Fibroblast of pulmonary artery (primary cell): ENCODE measurements around the gene UBE2QL1.

ENCODE experiments used
- DNase-seq: peaks from one replicate; pipeline ENCODE4 v3.0.0-alpha.2; 2010; ENCODE audit warnings: low read depth
- H3K4me3 ChIP-seq: replicated peaks from 2 replicates; pipeline ENCODE4 v1.5.1; 2011; ENCODE audit warnings: low read depth, mild to moderate bottlenecking, control low read depth, low read length, moderate library complexity
- CTCF ChIP-seq: IDR thresholded peaks from 2 replicates; pipeline ENCODE4 v1.5.1; 2011; ENCODE audit warnings: mild to moderate bottlenecking, control low read depth, low read length, inconsistent platforms; ENCODE audit errors: missing control alignments

UBE2QL1 gene

GRCh38 chr5:6405591-6405990, 43.1 kb upstream of the UBE2QL1 start:
- H3K4me3 ChIP-seq: no peak overlapping the region
- no peak for TF ChIP-seq CTCF
- no peak for DNase-seq

GRCh38 chr5:6407558-6408259, 41.0 kb upstream of the UBE2QL1 start:
- H3K4me3 ChIP-seq: no peak overlapping the region
- no peak for DNase-seq
- no peak for TF ChIP-seq CTCF

- H3K4me3 ChIP-seq: no peak overlapping the region
- no peak for DNase-seq
- no peak for TF ChIP-seq CTCF
Measured at GRCh38 chr5:6408260-6408596, 40.4 kb upstream of the UBE2QL1 start.

- no peak for TF ChIP-seq CTCF
- H3K4me3 ChIP-seq: no peak overlapping the region
- DNase-seq: peak; percentile 28
Measured at GRCh38 chr5:6408627-6409446, 39.8 kb upstream of the UBE2QL1 start.

- no peak for DNase-seq
- H3K4me3 ChIP-seq: no peak overlapping the region
- TF ChIP-seq CTCF: no peak
Measured at GRCh38 chr5:6410421-6410820, 38.2 kb upstream of the UBE2QL1 start.

- TF ChIP-seq CTCF: no peak
- H3K4me3 ChIP-seq: no peak overlapping the region
- DNase-seq: no peak
Measured at GRCh38 chr5:6411141-6411540, 37.5 kb upstream of the UBE2QL1 start.

- DNase-seq: no peak
- H3K4me3 ChIP-seq: no peak overlapping the region
- TF ChIP-seq CTCF: no peak
Measured at GRCh38 chr5:6412811-6413210, 35.8 kb upstream of the UBE2QL1 start.
